ENCODE results near the gene HIGD1B.

DNA sequence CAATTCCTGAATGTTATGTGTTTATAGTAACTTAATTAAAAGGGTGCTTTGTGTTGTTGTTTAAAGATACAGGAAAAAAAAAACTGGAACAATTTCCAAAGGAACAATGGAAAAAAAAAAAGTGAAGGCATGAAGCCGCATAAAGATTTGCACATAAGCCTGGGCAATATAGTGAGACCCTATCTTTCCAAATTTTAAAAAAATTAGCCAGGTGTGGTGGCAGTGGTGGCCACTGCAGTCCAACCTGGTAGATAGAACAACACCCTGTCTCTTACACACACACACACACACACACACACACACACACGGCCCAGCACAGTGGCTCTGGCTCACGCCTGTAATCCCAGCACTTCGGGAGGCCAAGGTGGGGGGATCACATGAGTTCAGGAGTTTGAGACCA is 39.5 kb upstream of the HIGD1B start:
- TF ChIP-seq, protein P1, sequence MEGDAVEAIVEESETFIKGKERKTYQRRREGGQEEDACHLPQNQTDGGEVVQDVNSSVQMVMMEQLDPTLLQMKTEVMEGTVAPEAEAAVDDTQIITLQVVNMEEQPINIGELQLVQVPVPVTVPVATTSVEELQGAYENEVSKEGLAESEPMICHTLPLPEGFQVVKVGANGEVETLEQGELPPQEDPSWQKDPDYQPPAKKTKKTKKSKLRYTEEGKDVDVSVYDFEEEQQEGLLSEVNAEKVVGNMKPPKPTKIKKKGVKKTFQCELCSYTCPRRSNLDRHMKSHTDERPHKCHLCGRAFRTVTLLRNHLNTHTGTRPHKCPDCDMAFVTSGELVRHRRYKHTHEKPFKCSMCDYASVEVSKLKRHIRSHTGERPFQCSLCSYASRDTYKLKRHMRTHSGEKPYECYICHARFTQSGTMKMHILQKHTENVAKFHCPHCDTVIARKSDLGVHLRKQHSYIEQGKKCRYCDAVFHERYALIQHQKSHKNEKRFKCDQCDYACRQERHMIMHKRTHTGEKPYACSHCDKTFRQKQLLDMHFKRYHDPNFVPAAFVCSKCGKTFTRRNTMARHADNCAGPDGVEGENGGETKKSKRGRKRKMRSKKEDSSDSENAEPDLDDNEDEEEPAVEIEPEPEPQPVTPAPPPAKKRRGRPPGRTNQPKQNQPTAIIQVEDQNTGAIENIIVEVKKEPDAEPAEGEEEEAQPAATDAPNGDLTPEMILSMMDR (IDR thresholded peaks at IDR 0.05; ENCODE audit: insufficient read depth, low read length, poor library complexity, severe bottlenecking), result no peak
- TF ChIP-seq EZH2phosphoT487 (conservative IDR thresholded peaks at IDR 0.05; ENCODE audit: low read length), result no peak

Measured in SU-DHL-6 (cell line).